Measurements from ENCODE around the gene VANGL2.
A peak's percentile ranks its signal among the peaks of the same experiment; 100 is the strongest.
"Not testable (repeated sequence)": the region's sequence is repeated elsewhere in the genome, so short reads cannot be mapped to it uniquely, and the experiment has no call there.

VANGL2 gene

GRCh38 chr1:160375788-160376524, 24.4 kb upstream of the VANGL2 start:
- peaks cover 4 to 6% of the 10 kb centered on the region in 2 experiments for H3K4me1 ChIP-seq (ENCODE audit: control insufficient read depth in 1 of 2, insufficient read depth in 2 of 2, low read length in 2 of 2)
- H4K91ac ChIP-seq (ENCODE audit: low read depth, low read length), result no peak overlapping the region
- H3K27ac ChIP-seq (ENCODE audit: low read depth, low read length), result no peak overlapping the region
- no CpG with 5 or more reads among the region's 9 CpGs for WGBS (ENCODE audit: extremely low coverage, insufficient coverage, insufficient read length)
- no peak overlapping the region for H3K4ac ChIP-seq (ENCODE audit: low read depth, low read length)
- H3K9ac ChIP-seq (ENCODE audit: low read length), result no peak overlapping the region
- no peak overlapping the region for H3K4me3 ChIP-seq (ENCODE audit: low read depth, low read length)
- H2BK12ac ChIP-seq (ENCODE audit: low read length), result no peak overlapping the region
- H4K12ac ChIP-seq (ENCODE audit: low read depth, low read length), result no peak overlapping the region
- H3K14ac ChIP-seq (ENCODE audit: low read length), result no peak overlapping the region
- H3K23ac ChIP-seq (ENCODE audit: low read length), result no peak overlapping the region
- no peak overlapping the region for H3K4me2 ChIP-seq (ENCODE audit: low read length)
- H2AK5ac ChIP-seq (ENCODE audit: low read length), result no peak overlapping the region
- no peak overlapping the region for H4K8ac ChIP-seq (ENCODE audit: low read depth, low read length)
- no peaks in the 10 kb centered on the region for H3K79me2 ChIP-seq (ENCODE audit: control insufficient read depth, insufficient read depth, low read length, poor library complexity)
- H2BK120ac ChIP-seq (ENCODE audit: insufficient read depth, low read length, poor library complexity), result no peak overlapping the region
- H3K36me3 ChIP-seq (ENCODE audit: control insufficient read depth in 1 of 2, insufficient read depth in 2 of 2, low read length in 2 of 2), result no peaks in the 10 kb centered on the region
- no peaks in the 10 kb centered on the region for H3K9me3 ChIP-seq (ENCODE audit: insufficient read depth, low read depth, low read length)
- H3K27me3 ChIP-seq (ENCODE audit: insufficient read depth, low read length), result no peaks in the 10 kb centered on the region
- no peak overlapping the region for H2AFZ ChIP-seq (ENCODE audit: insufficient read depth, low read length, poor library complexity)
- H3K18ac ChIP-seq (ENCODE audit: low read length), result no peak overlapping the region
- H3K79me1 ChIP-seq (ENCODE audit: low read length), result no peaks in the 10 kb centered on the region
- H2BK5ac ChIP-seq (ENCODE audit: low read depth, low read length, poor library complexity), result no peak overlapping the region
- DNase-seq, result peak in 1 of 2 donors; percentile 13

GRCh38 chr1:160376525-160377131, 23.7 kb upstream of the VANGL2 start:
- Histone ChIP-seq H2BK5ac (ENCODE audit: low read depth, low read length, poor library complexity) (no peak overlapping the region), H4K91ac (ENCODE audit: low read depth, low read length) (no peak overlapping the region), H4K8ac (ENCODE audit: low read depth, low read length) (no peak overlapping the region), H3K9me3 (ENCODE audit: insufficient read depth, low read depth, low read length) (no peaks in the 10 kb centered on the region), H2AFZ (ENCODE audit: insufficient read depth, low read length, poor library complexity) (no peak overlapping the region), H3K18ac (ENCODE audit: low read length) (no peak overlapping the region), H4K12ac (ENCODE audit: low read depth, low read length) (no peak overlapping the region), H3K14ac (ENCODE audit: low read length) (no peak overlapping the region), H3K9ac (ENCODE audit: low read length) (no peak overlapping the region), H3K27me3 (ENCODE audit: insufficient read depth, low read length) (no peaks in the 10 kb centered on the region), H2AK5ac (ENCODE audit: low read length) (no peak overlapping the region), H3K23ac (ENCODE audit: low read length) (no peak overlapping the region), H3K79me1 (ENCODE audit: low read length) (no peaks in the 10 kb centered on the region), H3K4me3 (ENCODE audit: low read depth, low read length) (no peak overlapping the region), H3K4me1 (ENCODE audit: control insufficient read depth in 1 of 2, insufficient read depth in 2 of 2, low read length in 2 of 2) (peaks cover 4 to 6% of the 10 kb centered on the region in 2 experiments), H3K4me2 (ENCODE audit: low read length) (no peak overlapping the region), H2BK12ac (ENCODE audit: low read length) (no peak overlapping the region), H2BK120ac (ENCODE audit: insufficient read depth, low read length, poor library complexity) (no peak overlapping the region), H3K79me2 (ENCODE audit: control insufficient read depth, insufficient read depth, low read length, poor library complexity) (no peaks in the 10 kb centered on the region), H3K4ac (ENCODE audit: low read depth, low read length) (no peak overlapping the region), H3K27ac (ENCODE audit: low read depth, low read length) (no peak overlapping the region), H3K36me3 (ENCODE audit: control insufficient read depth in 1 of 2, insufficient read depth in 2 of 2, low read length in 2 of 2) (no peaks in the 10 kb centered on the region)
- no CpG with 5 or more reads among the region's 5 CpGs for WGBS (ENCODE audit: extremely low coverage, insufficient coverage, insufficient read length)
- DNase-seq, result peak; percentile 16 to 65

- no peak overlapping the region for H3K27ac ChIP-seq (ENCODE audit: low read depth, low read length)
- H3K14ac ChIP-seq (ENCODE audit: low read length), result no peak overlapping the region
- no peak overlapping the region for H4K8ac ChIP-seq (ENCODE audit: low read depth, low read length)
- H3K4me1 ChIP-seq (ENCODE audit: control insufficient read depth in 1 of 2, insufficient read depth in 2 of 2, low read length in 2 of 2), result peaks cover 4 to 6% of the 10 kb centered on the region in 2 experiments
- H4K12ac ChIP-seq (ENCODE audit: low read depth, low read length), result no peak overlapping the region
- no peaks in the 10 kb centered on the region for H3K36me3 ChIP-seq (ENCODE audit: control insufficient read depth in 1 of 2, insufficient read depth in 2 of 2, low read length in 2 of 2)
- no peaks in the 10 kb centered on the region for H3K79me2 ChIP-seq (ENCODE audit: control insufficient read depth, insufficient read depth, low read length, poor library complexity)
- H3K4ac ChIP-seq (ENCODE audit: low read depth, low read length), result no peak overlapping the region
- H3K23ac ChIP-seq (ENCODE audit: low read length), result no peak overlapping the region
- no peaks in the 10 kb centered on the region for H3K27me3 ChIP-seq (ENCODE audit: insufficient read depth, low read length)
- no peaks in the 10 kb centered on the region for H3K79me1 ChIP-seq (ENCODE audit: low read length)
- no peaks in the 10 kb centered on the region for H3K9me3 ChIP-seq (ENCODE audit: insufficient read depth, low read depth, low read length)
- H3K18ac ChIP-seq (ENCODE audit: low read length), result no peak overlapping the region
- H2BK12ac ChIP-seq (ENCODE audit: low read length), result no peak overlapping the region
- H2BK120ac ChIP-seq (ENCODE audit: insufficient read depth, low read length, poor library complexity), result no peak overlapping the region
- H2AFZ ChIP-seq (ENCODE audit: insufficient read depth, low read length, poor library complexity), result no peak overlapping the region
- H3K4me2 ChIP-seq (ENCODE audit: low read length), result no peak overlapping the region
- DNase-seq, result peak; percentile 53 to 60
- WGBS (ENCODE audit: extremely low coverage, insufficient coverage, insufficient read length), result no CpG with 5 or more reads among the region's 7 CpGs
- no peak overlapping the region for H3K9ac ChIP-seq (ENCODE audit: low read length)
- no peak overlapping the region for H3K4me3 ChIP-seq (ENCODE audit: low read depth, low read length)
- H2AK5ac ChIP-seq (ENCODE audit: low read length), result no peak overlapping the region
- no peak overlapping the region for H2BK5ac ChIP-seq (ENCODE audit: low read depth, low read length, poor library complexity)
- no peak overlapping the region for H4K91ac ChIP-seq (ENCODE audit: low read depth, low read length)
Observed at GRCh38 chr1:160377585-160378206, 22.7 kb upstream of the VANGL2 start.

- not testable (repeated sequence) for H2AFZ ChIP-seq (ENCODE audit: insufficient read depth, low read length, poor library complexity); H3K79me1 ChIP-seq (ENCODE audit: low read length); H3K27ac ChIP-seq (ENCODE audit: low read depth, low read length); H3K14ac ChIP-seq (ENCODE audit: low read length); H4K12ac ChIP-seq (ENCODE audit: low read depth, low read length); H2AK5ac ChIP-seq (ENCODE audit: low read length); H3K79me2 ChIP-seq (ENCODE audit: control insufficient read depth, insufficient read depth, low read length, poor library complexity); H3K4me2 ChIP-seq (ENCODE audit: low read length); H3K23ac ChIP-seq (ENCODE audit: low read length); H3K27me3 ChIP-seq (ENCODE audit: insufficient read depth, low read length); H4K91ac ChIP-seq (ENCODE audit: low read depth, low read length); H4K8ac ChIP-seq (ENCODE audit: low read depth, low read length); H3K9me3 ChIP-seq (ENCODE audit: insufficient read depth, low read depth, low read length); H2BK120ac ChIP-seq (ENCODE audit: insufficient read depth, low read length, poor library complexity); H3K18ac ChIP-seq (ENCODE audit: low read length); H3K4me1 ChIP-seq (ENCODE audit: control insufficient read depth in 1 of 2, insufficient read depth in 2 of 2, low read length in 2 of 2); H3K4me3 ChIP-seq (ENCODE audit: low read depth, low read length); H2BK12ac ChIP-seq (ENCODE audit: low read length); DNase-seq; H3K4ac ChIP-seq (ENCODE audit: low read depth, low read length); H3K36me3 ChIP-seq (ENCODE audit: control insufficient read depth in 1 of 2, insufficient read depth in 2 of 2, low read length in 2 of 2); H2BK5ac ChIP-seq (ENCODE audit: low read depth, low read length, poor library complexity); H3K9ac ChIP-seq (ENCODE audit: low read length)
- no CpG with 5 or more reads among the region's 2 CpGs for WGBS (ENCODE audit: extremely low coverage, insufficient coverage, insufficient read length)
Observed at GRCh38 chr1:160384812-160385211, 15.6 kb upstream of the VANGL2 start.
